GM19324 (cell line): ENCODE data around the gene NEK4.
A peak's percentile ranks its signal among the peaks of the same experiment; 100 is the strongest.

Experiments used
- ATAC-seq: cut with Tn5 transposase; IDR thresholded peaks from one replicate; pipeline ENCODE4 v1.9.1; 2021; ENCODE audit warnings: mild to moderate bottlenecking, moderate library complexity; ENCODE audit not compliant: unreplicated experiment, low FRiP score

The NEK4 gene

DNA sequence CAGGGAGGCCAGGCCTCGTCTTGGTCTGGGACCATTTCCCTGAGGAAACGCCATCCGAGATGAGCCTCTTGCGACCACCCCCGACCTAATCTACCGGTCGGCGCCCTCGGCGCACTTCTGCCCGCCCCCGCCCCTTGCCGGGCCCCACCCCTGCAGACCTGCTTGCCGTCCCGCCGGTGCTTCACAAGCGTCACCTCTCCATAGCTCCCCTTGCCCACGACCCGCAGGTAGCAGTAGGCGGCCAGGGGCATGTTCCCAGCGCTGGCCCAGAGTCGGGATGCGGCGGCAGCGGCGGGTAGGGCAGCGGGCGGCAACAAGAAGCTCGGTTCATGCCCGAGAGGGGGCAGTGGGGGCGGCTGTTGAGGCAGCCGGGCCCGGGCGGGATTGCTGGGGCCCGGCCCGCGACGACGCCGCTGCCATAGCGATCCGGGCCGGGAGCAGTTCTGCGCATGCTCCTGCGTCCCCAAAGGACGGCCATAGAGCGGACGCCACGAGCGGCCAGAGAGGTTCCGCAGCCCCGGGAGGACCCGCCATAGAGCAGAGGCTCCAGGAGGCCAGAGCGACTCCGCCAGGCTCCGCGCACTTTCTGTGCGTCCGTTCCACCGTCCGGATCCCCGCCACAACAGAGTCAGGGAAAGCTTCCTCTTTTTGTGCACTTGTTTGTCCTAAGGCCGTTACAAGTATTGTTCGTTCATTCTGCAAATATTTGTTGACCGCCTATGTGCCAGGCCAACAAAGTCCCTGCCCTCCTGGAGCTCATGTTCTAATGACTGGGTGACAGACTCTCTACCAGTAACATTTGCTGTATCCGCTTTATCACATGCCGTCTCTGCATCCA, at the start of gene NEK4:
NEK4 (minus strand) TSS at position 445 of the 838 bp plus-strand sequence; CDS start at position 251, 194 bp downstream.
- ATAC-seq = peak; percentile 87

DNA sequence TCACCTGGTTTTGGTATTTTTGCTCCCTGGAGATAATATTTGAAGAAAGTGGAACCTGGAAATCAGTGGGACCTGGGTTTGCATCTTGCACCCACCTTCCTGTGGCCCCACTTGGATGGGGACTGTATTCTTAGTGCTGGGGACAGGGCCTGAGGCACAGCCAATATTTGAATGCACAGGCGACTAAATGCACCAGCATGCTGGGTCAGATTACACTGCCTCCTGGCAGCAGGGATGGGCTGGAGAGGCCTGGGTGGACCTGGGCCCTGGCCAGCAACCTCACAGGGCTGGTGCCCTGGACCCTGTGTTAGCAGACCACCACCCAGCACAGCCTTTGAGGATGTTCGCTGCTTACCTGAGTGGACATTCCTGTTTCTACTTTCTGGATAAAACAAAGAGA, 49.2 kb upstream of the NEK4 start:
- ATAC-seq = no peak

DNA sequence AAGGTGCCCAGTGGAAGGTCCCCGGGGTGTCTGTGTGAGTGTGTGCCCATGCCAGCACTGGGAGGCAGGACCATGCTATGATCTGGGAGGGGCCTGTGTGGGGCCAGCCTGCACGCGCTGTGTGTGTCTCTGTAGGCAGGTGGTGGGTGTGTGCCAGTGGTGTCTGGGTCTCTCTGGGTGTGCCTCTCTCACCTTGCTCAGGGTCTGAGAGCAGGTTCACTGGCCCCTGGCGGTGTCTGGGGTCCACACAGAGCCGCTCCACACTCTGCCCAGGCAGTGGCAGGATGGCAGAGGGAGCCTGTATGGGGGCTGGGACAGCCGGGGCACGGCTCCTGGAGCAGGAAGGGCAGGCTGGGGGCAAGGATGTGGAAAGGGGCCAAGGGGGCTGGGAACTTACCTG, 47.1 kb upstream of the NEK4 start:
- ATAC-seq = no peak

DNA sequence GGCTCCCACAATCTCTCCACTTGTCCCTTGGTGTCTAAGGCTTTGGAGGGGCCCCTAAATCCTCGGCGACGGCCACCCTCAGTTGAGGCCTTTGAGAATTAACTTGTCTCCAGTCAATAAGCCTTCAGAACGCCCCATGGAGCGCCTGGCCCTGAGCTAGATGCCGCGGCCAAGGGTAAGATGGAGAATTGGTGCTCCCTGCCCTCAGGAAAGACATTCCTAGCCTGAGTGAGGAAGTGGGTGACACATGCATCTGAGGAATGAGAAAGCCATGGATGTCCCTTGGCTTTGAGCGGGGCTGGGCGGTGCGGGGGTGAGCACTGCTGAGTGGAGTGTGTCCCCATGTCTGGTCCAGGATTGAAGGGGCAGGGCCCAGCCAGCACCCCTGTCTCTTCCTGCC, 46.5 kb upstream of the NEK4 start:
- no peak for ATAC-seq

DNA sequence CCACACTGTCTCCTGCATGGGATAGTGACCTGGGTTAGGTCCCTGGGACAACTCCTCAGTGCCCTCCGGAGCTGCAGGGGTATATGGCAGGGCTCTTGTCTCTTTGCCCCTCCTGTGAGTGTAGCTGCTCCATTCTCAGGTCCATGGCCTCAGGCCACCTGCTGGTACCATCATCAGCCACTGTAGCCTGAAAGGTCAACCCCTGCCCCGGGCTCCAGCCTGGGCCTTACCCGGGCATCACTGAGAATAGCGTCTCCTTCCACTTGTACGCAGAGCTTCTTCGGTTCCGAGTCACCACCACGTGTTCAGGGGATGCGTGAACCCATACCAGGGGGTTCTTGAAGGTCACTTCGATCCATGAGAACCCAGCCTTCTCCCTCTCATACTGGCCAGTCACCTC, 45.9 kb upstream of the NEK4 start:
- ATAC-seq = no peak

DNA sequence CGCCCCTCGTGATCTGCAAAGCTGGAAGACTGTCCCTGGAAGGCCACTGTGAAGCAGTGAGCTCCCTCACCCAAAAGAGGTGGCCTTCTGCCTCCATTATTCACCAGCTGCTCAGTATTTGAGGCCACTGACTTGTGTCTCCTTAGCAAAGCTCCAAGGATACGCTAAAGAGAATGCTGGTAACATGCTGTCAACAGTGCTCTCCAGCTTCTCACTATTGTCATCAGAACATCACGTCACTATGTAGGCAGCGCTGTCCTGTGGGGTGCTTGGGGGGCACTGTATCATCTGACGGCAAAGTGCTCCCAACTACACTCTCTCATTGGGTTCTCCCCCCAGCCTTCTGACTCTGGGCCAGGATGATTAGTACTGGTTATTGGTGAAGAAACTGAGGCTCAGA, 45.5 kb upstream of the NEK4 start:
- ATAC-seq = no peak

DNA sequence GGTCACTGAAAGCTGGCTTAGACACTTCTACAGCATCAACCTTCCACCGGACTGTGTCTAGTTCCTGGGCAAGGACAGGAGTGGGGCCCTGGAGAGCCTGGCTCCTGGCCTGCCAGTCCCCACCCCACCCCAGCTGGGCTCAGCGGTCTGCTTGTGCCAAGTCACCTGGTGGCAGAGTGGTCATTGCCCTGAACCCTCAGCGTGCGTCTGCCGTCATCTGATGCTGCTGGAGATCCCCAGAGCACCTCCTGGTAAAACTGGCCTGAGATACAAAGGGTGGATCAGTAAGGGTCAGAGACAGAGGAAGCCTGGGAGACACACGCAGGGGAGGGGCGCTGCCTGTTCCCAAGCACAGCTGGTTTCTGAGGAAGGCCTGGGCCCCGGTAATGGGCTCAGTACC, 43.1 kb upstream of the NEK4 start:
- no peak for ATAC-seq

DNA sequence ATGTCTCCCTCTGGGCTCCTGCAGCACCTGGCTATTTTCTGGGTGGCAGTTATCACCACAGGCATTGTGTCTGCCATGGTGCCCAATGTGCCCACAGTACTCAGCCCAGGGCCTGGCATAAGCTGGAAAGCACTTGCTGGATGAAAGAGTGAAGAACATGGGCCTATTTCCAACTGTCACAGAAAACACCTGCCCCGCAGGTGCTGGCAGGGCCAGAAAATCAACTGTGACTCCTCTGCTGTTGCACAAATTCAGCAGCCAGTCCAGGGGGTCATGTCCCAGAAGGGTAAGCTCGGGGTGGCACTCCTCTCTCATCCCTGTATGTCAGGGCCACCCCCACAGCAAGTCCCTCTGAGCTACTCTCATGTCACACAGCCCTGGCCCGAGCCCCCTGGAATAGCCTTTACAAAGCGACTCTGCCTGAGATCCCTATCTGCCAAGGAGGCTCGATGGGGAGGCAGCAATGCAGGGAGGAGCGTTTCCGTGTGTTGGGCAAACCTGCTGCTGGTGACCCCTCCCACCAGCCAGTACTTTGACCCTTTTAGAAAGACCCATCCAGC, 40.8 kb upstream of the NEK4 start:
- no peak for ATAC-seq

DNA sequence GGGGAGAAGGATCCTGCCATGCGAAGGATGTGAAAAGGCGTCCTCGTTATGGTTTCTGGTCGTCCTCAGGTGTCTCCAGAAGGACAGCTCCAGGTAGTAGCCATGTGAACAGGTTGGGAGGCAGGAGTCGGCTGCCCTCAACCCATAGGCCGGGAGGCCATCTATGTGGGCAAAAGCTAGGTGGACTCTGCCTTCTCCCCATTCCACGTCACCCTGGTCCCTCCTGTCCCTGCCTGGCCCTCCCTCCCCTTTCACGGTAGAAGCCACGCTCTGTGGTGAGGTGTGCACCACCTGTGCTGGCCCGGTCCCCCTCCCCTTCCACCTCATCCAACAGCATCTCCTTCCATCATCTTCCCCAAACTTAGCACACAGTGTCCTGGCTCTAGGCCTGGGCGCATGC, 40.2 kb upstream of the NEK4 start:
- no peak for ATAC-seq

DNA sequence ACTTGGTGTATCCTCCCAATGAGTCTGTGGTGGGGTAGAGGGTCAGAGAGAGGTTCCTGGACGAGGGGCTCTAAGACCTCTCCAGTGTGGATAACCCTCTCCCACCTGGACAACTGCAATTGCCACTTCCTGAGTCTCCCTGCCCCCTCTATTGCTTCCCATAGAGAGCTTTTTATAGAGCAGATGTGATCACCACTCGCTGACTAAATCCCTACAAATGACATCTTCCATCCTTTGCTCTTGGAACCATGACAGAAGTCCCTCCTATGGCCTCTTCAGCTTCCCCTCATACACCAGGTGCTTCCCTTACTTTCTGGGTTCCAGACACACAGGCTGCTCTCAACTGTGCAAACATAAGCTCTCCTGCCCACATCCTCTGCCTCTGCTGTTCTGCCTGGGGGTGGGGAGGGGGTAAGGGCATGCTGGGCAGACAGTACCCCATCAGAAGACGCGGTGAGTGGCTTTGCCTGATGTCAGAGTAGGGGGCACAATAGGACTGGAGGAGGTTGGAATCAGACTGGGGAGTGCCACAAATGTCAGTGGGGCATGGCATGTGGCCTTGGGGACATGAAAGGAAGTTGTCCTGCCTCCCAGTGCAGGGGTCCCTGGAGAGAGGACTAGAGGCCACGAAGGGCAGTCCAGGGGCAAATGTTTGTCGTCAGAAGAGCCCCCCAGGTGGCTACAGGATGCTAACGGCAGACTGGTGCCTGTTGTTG, 39.1 kb upstream of the NEK4 start:
- ATAC-seq = no peak

DNA sequence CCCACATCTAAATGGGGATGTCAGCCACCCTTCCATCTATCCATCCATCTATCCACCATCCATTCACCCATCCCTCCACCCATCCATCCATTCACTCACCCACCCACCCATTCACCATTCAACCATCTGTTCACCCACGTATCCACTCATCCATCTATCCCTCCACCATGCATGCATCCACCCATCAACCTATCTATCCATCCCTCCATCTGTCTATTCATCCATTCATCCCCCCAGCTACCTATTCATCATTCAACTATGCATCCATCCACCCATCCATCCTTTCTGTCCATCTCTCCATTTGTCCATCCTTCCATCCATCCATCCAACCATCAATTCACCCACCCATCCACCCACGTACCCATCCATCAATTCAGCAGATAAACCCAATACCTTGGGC, 38.4 kb upstream of the NEK4 start:
- no peak for ATAC-seq

DNA sequence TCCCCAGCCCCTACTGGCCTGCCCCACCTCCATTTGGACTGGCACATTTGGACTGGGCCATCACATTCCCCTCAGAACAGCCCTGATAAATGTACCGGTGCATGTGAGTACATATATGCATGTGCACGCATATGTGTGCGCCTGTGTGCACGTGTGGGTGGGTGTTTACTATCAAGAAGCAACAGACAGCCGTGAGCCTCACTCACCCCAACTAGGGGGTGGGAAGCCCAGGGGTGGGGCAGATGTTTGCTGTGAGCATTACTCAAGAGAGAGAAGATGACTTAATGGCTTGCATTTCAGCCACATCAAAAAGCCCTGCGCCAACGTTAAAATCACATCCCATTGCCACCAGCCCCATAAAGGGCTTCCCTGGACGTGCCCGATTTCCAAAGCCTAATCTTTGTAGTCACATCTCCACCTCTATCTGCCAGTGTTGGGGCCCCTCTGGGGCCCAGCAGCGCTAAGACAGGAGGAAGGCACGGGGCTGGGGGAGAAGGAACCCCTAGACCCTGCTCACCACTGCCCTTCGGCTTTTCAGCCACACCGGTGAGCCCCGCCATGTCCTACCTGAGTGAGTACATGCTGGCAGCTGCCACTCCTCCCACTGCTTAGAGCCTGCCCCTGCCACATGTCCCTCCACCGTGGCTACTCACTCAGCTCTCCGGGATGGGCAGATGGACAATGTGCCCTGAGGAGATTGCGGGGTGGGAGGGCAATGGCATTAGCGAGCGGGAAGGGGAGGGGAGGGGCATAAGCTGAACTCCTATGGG, 34.7 kb upstream of the NEK4 start:
- ATAC-seq = no peak

DNA sequence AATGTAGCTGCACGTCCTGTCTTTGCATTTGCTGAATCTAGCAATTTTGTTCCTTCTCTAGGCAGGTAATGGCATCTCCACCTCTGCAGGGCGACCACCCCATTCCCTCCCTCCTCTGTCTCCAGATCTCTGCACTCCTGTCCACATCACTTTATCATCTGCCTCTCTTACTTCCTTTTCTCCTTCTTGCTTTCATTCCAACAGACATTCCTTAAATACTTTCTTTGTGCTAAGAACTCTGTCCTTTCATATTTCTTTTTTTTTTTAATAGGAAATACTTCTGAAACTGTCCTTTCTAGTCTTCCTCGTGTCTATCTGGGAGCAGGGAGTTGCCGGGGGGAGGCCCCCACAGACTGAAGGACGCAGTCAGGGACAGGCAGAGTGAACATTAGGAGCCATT, 31.1 kb upstream of the NEK4 start:
- no peak for ATAC-seq

DNA sequence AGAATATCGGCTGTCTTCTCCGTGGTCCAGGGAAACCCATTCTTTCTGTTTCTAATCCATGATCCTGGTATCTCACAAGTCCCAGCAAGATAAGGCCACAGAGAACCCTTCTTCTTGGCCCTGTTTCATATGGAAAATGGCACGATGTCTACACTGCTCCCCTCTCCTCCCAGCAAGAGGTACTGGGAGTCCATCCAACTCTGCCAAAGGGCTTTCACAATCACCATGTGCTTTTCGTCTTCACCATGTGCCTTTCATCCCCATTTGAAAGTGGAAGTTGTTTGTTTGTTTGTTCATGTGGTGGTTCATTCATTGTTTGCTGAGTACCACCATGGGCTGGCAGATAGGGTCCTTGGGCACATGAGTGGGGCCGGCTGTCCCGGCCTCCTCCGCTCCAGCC, 29.3 kb upstream of the NEK4 start:
- ATAC-seq = no peak

DNA sequence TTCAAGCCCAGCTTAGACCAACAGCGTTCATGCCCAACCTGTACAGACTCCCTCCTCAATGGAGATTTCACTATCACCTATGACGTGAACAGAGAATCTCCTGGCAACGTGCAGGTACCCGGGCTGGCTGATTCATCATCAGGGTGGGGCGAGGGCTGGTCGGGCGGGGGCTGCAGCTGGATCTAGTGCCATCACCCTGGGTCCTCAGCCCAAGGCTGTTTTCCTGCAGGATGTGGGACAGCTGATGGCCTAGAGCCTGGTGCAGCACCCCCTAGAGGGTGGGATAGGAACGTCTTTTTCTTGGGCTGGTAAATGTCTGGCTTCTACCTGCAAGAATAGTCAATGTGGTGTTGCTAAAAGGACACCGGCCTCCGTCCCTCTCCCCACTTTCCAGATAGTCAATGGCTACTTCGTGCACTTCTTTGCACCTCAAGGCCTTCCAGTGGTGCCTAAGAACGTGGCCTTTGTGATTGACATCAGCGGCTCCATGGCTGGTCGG, 28.3 kb upstream of the NEK4 start:
- no peak for ATAC-seq

DNA sequence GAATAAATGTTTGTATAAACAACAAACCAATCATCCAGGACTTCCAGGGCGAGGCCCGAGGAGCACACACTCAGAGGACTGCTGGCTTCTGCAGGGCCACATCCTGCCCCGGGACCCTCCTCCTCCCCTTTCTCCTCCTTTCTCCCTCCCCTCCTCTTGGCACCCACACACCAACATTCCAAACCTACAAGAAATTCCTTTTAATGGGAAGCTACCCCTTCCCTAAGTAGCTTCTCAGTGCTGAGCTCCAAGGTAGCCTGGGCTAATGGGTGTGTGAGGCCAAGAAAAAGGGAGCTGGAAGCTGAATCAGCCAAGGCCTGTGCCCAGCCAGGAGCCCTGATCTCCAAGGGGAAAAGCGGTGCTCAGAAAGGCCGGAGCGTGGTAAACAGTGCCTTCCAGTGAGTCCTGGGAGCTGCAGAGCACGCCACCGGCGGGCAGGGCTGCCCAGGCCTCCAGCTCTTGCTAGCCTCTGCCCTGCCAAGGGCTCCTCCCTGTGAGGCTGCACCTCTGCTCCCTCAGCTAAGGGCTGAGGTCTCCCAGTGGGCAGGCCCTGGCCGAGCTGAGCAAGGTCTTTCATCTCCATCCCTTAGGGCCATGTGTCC, 27.7 kb upstream of the NEK4 start:
- no peak for ATAC-seq

DNA sequence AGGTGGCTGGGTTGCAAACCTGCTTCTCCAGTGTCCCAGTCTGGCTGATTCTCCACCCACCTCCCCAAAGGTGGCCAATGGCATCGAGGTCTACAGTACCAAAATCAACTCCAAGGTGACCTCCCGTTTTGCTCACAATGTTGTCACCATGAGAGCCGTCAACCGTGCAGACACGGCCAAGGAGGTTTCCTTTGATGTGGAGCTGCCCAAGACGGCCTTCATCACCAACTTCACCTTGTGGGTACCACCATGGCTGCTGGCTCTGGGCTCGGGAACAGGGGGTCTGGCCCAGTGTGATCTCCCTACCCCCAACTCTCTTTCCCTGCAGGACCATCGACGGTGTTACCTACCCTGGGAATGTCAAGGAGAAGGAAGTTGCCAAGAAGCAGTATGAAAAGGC, 25.7 kb upstream of the NEK4 start:
- no peak for ATAC-seq

DNA sequence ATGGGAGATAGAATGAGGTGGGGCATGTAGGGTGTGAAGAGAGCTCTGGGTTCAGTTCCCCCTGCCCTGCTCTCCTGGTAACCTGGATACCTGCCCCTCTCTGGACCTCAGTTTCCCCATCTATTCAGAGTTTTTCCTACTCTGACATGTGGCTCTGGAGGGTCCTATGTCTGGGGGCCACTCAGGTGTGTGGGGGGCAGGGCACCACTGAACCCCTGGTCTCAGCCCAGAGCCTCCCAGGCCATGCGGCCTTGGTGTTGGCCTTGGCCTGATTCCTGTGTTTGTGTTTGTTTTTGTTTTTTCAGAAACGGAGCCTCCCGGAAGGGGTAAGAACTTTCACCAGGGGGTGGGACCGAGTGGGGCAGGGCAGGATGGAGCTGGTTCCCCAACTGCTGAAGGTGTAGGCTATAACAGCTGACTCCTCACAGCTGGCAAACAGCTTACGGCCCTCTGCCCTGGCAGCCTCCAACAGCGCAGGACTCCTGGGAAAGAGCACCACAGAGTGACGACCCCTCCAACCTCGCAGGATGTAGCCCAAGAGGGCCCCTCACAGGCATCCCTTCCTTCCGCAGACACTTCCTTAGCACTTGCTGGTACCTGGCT, 24.7 kb upstream of the NEK4 start:
- no peak for ATAC-seq

DNA sequence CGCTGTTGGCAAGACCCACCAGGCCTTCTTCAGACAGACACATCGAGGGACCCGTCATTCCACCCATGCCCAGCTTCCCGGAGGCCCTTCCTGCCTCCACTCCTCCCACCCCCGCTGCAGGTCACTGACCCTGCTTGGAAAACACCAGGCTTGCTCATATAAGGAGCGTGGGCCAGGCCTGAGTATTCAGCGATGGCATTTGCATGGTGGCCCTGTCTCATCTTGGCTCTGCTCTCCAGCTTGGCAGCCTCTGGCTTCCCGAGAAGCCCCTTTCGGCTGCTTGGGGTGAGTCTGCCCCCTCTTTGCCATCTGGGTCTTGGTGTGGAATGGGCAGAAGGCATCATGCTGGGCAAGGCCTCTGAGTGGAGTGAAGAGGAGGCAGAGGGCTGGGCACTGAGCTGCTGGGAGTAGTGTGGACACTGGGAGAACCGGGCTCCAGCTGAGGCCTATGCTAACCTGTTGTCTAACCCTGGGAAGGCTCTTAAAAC, 23.9 kb upstream of the NEK4 start, which contains the start of gene ITIH3:
ITIH3 (plus strand) TSS at position 185 of the 488 bp plus-strand sequence; CDS start at position 193, 8 bp downstream.
- ATAC-seq = no peak
